ENCODE data around the gene SPTY2D1.

Gene SPTY2D1

DNA sequence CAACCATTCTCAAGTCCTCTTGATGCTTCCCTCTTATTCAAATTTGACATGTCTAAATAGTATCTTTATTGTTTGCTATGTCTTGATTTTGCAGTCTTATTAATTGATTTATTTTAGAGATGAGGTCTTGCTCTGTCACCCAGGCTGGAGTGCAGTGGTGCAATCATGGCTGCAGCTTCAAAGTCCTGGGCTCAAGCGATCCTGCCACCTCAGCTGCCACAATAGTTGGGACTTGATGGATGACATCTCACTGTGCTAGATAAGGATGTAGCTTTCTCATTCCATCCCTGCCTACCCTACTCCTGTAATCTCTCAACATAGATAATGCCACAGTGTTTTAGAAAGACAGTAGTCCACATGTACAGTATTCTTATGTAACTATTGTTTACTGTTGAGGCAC is 7.5 kb upstream of the SPTY2D1 start:
- Histone ChIP-seq H3K4me3 (ENCODE audit: low read length) (no peak overlapping the region), H3K36me3 (ENCODE audit: control insufficient read depth, low read length) (no peaks in the 10 kb centered on the region), H3F3A (ENCODE audit: control insufficient read depth, insufficient read depth) (no peaks in the 10 kb centered on the region), H3K9me2 (replicated peaks; ENCODE audit: control insufficient read depth, low read length) (no peaks in the 10 kb centered on the region), H4K20me1 (ENCODE audit: control insufficient read depth, insufficient read depth, low read depth, low read length) (no peaks in the 10 kb centered on the region), H3K27ac (ENCODE audit: low read depth, low read length) (no peak overlapping the region), H3K4me2 (ENCODE audit: low read length) (no peak overlapping the region), H3K27me3 (ENCODE audit: control insufficient read depth, low read length) (no peaks in the 10 kb centered on the region), H3K9me3 (ENCODE audit: control insufficient read depth, insufficient read depth, low read length) (no peaks in the 10 kb centered on the region), H3K79me2 (ENCODE audit: control insufficient read depth, low read length) (no peaks in the 10 kb centered on the region), H3K4me1 (ENCODE audit: control insufficient read depth, low read length) (no peaks in the 10 kb centered on the region)
- TF ChIP-seq, protein P1, sequence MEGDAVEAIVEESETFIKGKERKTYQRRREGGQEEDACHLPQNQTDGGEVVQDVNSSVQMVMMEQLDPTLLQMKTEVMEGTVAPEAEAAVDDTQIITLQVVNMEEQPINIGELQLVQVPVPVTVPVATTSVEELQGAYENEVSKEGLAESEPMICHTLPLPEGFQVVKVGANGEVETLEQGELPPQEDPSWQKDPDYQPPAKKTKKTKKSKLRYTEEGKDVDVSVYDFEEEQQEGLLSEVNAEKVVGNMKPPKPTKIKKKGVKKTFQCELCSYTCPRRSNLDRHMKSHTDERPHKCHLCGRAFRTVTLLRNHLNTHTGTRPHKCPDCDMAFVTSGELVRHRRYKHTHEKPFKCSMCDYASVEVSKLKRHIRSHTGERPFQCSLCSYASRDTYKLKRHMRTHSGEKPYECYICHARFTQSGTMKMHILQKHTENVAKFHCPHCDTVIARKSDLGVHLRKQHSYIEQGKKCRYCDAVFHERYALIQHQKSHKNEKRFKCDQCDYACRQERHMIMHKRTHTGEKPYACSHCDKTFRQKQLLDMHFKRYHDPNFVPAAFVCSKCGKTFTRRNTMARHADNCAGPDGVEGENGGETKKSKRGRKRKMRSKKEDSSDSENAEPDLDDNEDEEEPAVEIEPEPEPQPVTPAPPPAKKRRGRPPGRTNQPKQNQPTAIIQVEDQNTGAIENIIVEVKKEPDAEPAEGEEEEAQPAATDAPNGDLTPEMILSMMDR (IDR thresholded peaks at IDR 0.05; ENCODE audit: low read depth, low read length, poor library complexity, severe bottlenecking) = no peak
- no peak for TF ChIP-seq EZH2phosphoT487 (IDR thresholded peaks at IDR 0.05; ENCODE audit: borderline replicate concordance, low read length)

GRCh38 chr11:18633256-18634139 is 644 bp downstream of the SPTY2D1 start:
- H3K4me2 ChIP-seq (ENCODE audit: low read length) = peak overlapping the region; percentile 87
- H3K36me3 ChIP-seq (ENCODE audit: control insufficient read depth, low read length) = no peaks in the 10 kb centered on the region
- H3F3A ChIP-seq (ENCODE audit: control insufficient read depth, insufficient read depth) = no peaks in the 10 kb centered on the region
- no peaks in the 10 kb centered on the region for H3K9me2 ChIP-seq (replicated peaks; ENCODE audit: control insufficient read depth, low read length)
- peak overlapping the region; percentile 93 for H3K4me3 ChIP-seq (ENCODE audit: low read length)
- H3K79me2 ChIP-seq (ENCODE audit: control insufficient read depth, low read length) = peaks cover 54% of the 10 kb centered on the region
- H3K4me1 ChIP-seq (ENCODE audit: control insufficient read depth, low read length) = peaks cover 24% of the 10 kb centered on the region
- H3K9me3 ChIP-seq (ENCODE audit: control insufficient read depth, insufficient read depth, low read length) = no peaks in the 10 kb centered on the region
- no peak overlapping the region for H3K27ac ChIP-seq (ENCODE audit: low read depth, low read length)
- H4K20me1 ChIP-seq (ENCODE audit: control insufficient read depth, insufficient read depth, low read depth, low read length) = no peaks in the 10 kb centered on the region
- TF ChIP-seq, protein P1 (IDR thresholded peaks at IDR 0.05; ENCODE audit: low read depth, low read length, poor library complexity, severe bottlenecking) = no peak
- TF ChIP-seq EZH2phosphoT487 (IDR thresholded peaks at IDR 0.05; ENCODE audit: borderline replicate concordance, low read length) = no peak
- no peaks in the 10 kb centered on the region for H3K27me3 ChIP-seq (ENCODE audit: control insufficient read depth, low read length)

DNA sequence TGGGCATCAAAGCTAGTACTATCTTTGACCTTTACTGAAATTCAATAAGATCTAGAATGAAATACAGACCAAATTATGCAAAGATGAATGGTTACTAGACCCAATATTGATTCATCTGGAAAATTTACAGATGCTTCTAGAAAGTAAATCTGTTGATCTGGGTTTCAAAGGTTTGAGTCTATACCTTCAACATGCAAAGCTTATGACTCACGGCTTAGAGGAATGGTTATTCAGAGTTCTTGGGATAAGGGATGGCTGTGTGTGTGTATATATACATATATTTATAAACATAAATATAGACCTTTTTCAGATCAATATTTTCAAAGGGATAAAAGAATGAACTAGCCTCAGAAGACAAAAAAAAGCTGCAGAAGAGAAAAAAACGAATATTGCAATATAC is 1.3 kb downstream of the SPTY2D1 start:
- Histone ChIP-seq H3K4me2 (ENCODE audit: low read length) (peak overlapping the region; percentile 87), H3K27me3 (ENCODE audit: control insufficient read depth, low read length) (no peaks in the 10 kb centered on the region), H3K4me1 (ENCODE audit: control insufficient read depth, low read length) (peaks cover 29% of the 10 kb centered on the region), H3K4me3 (ENCODE audit: low read length) (peak overlapping the region; percentile 93), H4K20me1 (ENCODE audit: control insufficient read depth, insufficient read depth, low read depth, low read length) (no peaks in the 10 kb centered on the region), H3K79me2 (ENCODE audit: control insufficient read depth, low read length) (peaks cover 61% of the 10 kb centered on the region), H3K27ac (ENCODE audit: low read depth, low read length) (no peak overlapping the region), H3K9me3 (ENCODE audit: control insufficient read depth, insufficient read depth, low read length) (no peaks in the 10 kb centered on the region), H3K9me2 (replicated peaks; ENCODE audit: control insufficient read depth, low read length) (no peaks in the 10 kb centered on the region), H3K36me3 (ENCODE audit: control insufficient read depth, low read length) (no peaks in the 10 kb centered on the region), H3F3A (ENCODE audit: control insufficient read depth, insufficient read depth) (no peaks in the 10 kb centered on the region)
- TF ChIP-seq, protein P1 (IDR thresholded peaks at IDR 0.05; ENCODE audit: low read depth, low read length, poor library complexity, severe bottlenecking) = no peak
- TF ChIP-seq EZH2phosphoT487 (IDR thresholded peaks at IDR 0.05; ENCODE audit: borderline replicate concordance, low read length) = no peak

Measured in DOHH2 (cell line).